Gastroesophageal sphincter (tissue), 4 donors: Measurements from ENCODE around the gene CPNE8. TPM values are rescaled to one million over a fixed set of nuclear protein-coding genes. Genes with fewer than 3 reads are reported as not detected.

Experiments
- ATAC-seq: fragments of 150-250 bp; one replicate; pipeline ENCODE4 v1.9.1; 2016; ENCODE audit warnings: mild to moderate bottlenecking, moderate library complexity
- H3K27ac ChIP-seq, 4 donors: fragments of 200-600 bp; sonication (generic) in 3 of 4; 1 replicate in 3 of 4; 2 replicates in 1 of 4; pipeline ENCODE4 v1.5.1; 2016 to 2019
- H3K27me3 ChIP-seq: fragments of 200-600 bp; sonication (generic); one replicate; pipeline ENCODE4 v1.5.1; 2019
- H3K36me3 ChIP-seq, 2 donors: fragments of 200-600 bp; sonication (generic); one replicate each; pipeline ENCODE4 v1.5.1; 2019; ENCODE audit warnings: control low read depth in 1 of 2
- H3K4me1 ChIP-seq, 3 donors: fragments of 200-600 bp; sonication (generic); 1 replicate in 2 of 3; 2 replicates in 1 of 3; pipeline ENCODE4 v1.5.1; 2016 to 2019; ENCODE audit warnings: control low read depth in 2 of 3
- H3K4me3 ChIP-seq, 2 donors: fragments of 200-600 bp; sonication (generic); one replicate each; pipeline ENCODE4 v1.5.1; 2019; ENCODE audit warnings: mild to moderate bottlenecking in 1 of 2, moderate library complexity in 1 of 2
- H3K9me3 ChIP-seq, 3 donors: fragments of 200-600 bp; sonication (generic); one replicate each; pipeline ENCODE4 v1.5.1; 2017 to 2019; ENCODE audit warnings: control low read depth in 2 of 3
- EP300 ChIP-seq: sonication (generic); formaldehyde crosslinking; IDR thresholded peaks from one replicate; pipeline ENCODE4 v1.6.1; 2017; ENCODE audit warnings: antibody characterized with exemption, mild to moderate bottlenecking
- POLR2A ChIP-seq, 2 donors: fragments of 450-650 bp; IDR thresholded peaks; one replicate each; pipeline ENCODE4 v1.6.1; 2017; ENCODE audit warnings: antibody characterized with exemption in 2 of 2, mild to moderate bottlenecking in 2 of 2, moderate library complexity in 1 of 2
- POLR2AphosphoS5 ChIP-seq: sonication (generic); formaldehyde crosslinking; IDR thresholded peaks from one replicate; pipeline ENCODE4 v1.6.1; 2017; ENCODE audit warnings: antibody characterized with exemption
- WGBS, 2 donors: methylation state at CpG; one replicate each; pipeline ENCODE4 v1.1.5; 2018; ENCODE audit warnings: low coverage in 1 of 2; 5-methylcytosine and 5-hydroxymethylcytosine counted together
- total RNA-seq, 4 donors: library from RNA; depleted of rRNA; stranded (reverse); fragments of >200 nt; gene quantifications; one replicate each; pipeline ENCODE4 v1.1.0, GENCODE V29; 2016
- TF ChIP-seq, protein P1 (sequence below), 4 experiments: fragments of 200-600 bp in 2 of 4; fragments of 450-650 bp in 2 of 4; sonication (generic) in 1 of 4; IDR thresholded peaks; one replicate each; pipeline ENCODE4 v1.5.1; 2017 to 2019; ENCODE audit warnings: antibody characterized with exemption in 4 of 4, mild to moderate bottlenecking in 2 of 4, moderate library complexity in 2 of 4

CPNE8 gene
- total RNA-seq, 4 donors from 2014 or later = 15.5 to 44.2 (median 21.2) TPM

DNA sequence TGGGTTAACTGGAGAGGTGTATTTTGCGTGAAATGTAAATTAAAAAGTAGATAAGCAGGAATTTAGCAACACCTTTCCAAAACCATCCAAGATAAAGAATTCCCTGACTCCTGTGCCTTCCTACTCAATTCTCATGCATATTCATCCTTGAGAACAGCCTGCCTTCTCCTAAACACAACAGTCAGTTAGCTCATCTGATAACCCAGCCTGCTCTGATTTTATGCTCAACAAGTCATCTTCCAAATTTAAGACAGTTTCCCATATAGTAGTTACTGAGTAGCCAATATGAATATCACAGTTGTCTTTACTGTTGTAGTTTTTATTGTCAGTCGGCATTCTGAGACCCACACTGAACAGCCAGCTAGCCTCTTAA is 27.1 kb downstream of the CPNE8 start:
- H3K4me1 ChIP-seq = peaks cover 0 to under 1% (median 0%) of the 10 kb centered on the region in 3 donors
- H3K27me3 ChIP-seq = no peaks in the 10 kb centered on the region
- no peak for ATAC-seq
- peaks cover 0 to 8% (median 0%) of the 10 kb centered on the region in 3 donors for H3K9me3 ChIP-seq
- H3K27ac ChIP-seq = no peak overlapping the region
- no peaks in the 10 kb centered on the region for H3K36me3 ChIP-seq
- TF ChIP-seq POLR2AphosphoS5 (no peak), POLR2A (IDR thresholded peaks at IDR 0.05) (no peak), EP300 (no peak)
- TF ChIP-seq, protein P1, sequence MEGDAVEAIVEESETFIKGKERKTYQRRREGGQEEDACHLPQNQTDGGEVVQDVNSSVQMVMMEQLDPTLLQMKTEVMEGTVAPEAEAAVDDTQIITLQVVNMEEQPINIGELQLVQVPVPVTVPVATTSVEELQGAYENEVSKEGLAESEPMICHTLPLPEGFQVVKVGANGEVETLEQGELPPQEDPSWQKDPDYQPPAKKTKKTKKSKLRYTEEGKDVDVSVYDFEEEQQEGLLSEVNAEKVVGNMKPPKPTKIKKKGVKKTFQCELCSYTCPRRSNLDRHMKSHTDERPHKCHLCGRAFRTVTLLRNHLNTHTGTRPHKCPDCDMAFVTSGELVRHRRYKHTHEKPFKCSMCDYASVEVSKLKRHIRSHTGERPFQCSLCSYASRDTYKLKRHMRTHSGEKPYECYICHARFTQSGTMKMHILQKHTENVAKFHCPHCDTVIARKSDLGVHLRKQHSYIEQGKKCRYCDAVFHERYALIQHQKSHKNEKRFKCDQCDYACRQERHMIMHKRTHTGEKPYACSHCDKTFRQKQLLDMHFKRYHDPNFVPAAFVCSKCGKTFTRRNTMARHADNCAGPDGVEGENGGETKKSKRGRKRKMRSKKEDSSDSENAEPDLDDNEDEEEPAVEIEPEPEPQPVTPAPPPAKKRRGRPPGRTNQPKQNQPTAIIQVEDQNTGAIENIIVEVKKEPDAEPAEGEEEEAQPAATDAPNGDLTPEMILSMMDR (IDR thresholded peaks at IDR 0.05) = no peak
- 95 to 100% methylated on average over 2 of the region's 2 CpGs for WGBS, 2 donors
- H3K4me3 ChIP-seq = no peak overlapping the region

DNA sequence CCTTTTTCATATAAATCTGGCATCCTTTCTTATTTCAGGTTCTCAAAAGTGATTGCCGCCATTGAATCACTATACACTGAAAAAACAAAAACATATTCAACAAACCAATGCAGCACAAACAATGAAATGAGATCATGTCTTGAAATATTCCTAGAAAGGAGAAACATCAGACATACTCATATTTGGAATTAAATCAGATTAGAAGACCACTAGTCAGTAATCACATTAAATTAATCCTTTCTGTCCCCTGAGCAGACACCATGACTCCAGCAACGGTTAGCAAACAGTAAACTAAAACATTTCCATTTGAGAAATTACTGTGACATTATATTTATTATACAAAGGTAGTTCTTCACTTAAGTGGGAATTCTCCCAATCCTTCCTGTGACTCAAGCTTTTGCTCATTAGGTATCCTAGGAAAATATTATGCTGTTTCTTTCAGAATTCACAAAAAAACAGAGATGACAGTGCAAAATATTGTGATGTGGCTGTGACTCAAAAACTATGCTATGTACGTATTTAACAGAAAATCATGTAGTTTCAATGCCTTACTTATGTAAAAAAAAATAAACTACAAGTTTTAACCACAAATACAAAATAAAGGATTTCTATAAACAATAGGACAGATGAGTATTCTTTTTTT is 29.7 kb downstream of the CPNE8 start:
- Histone ChIP-seq H3K27me3 (no peaks in the 10 kb centered on the region), H3K27ac (no peak overlapping the region), H3K4me1 (no peaks in the 10 kb centered on the region), H3K9me3 (no peaks in the 10 kb centered on the region), H3K4me3 (no peak overlapping the region), H3K36me3 (peaks cover 0 to 11% of the 10 kb centered on the region in 2 donors)
- TF ChIP-seq POLR2AphosphoS5 (no peak), EP300 (no peak), POLR2A (IDR thresholded peaks at IDR 0.05) (no peak)
- TF ChIP-seq, protein P1 (IDR thresholded peaks at IDR 0.05) = no peak
- no peak for ATAC-seq
- 56 to 69% methylated on average over 3 of the region's 3 CpGs for WGBS, 2 donors

DNA sequence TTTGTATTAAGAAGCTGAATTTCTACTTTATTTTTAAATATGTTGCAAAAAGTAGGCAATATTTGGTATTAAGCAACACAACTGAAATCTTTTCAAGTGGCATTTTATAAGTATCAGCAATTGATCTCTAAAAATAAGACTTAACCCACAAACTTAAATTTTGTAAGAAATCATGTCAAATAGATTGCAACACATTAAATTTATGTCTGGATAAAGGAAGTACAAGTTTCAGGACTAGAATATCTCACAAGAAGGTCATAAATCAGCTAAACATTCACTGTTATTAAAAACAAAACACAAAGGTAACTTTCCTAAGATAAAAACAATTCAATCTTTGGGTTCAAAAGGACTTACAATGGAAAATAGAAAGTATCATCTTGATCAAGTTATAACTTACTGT is 32.8 kb downstream of the CPNE8 start:
- ATAC-seq = no peak
- H3K4me3 ChIP-seq = no peak overlapping the region
- no peak for TF ChIP-seq POLR2A (IDR thresholded peaks at IDR 0.05)
- TF ChIP-seq, protein P1 (IDR thresholded peaks at IDR 0.05) = no peak
- TF ChIP-seq EP300 = no peak
- no peak for TF ChIP-seq POLR2AphosphoS5
- H3K36me3 ChIP-seq = peaks cover 0 to 11% of the 10 kb centered on the region in 2 donors
- no peak overlapping the region for H3K27ac ChIP-seq
- no peaks in the 10 kb centered on the region for H3K4me1 ChIP-seq
- H3K9me3 ChIP-seq = no peaks in the 10 kb centered on the region
- H3K27me3 ChIP-seq = no peaks in the 10 kb centered on the region

DNA sequence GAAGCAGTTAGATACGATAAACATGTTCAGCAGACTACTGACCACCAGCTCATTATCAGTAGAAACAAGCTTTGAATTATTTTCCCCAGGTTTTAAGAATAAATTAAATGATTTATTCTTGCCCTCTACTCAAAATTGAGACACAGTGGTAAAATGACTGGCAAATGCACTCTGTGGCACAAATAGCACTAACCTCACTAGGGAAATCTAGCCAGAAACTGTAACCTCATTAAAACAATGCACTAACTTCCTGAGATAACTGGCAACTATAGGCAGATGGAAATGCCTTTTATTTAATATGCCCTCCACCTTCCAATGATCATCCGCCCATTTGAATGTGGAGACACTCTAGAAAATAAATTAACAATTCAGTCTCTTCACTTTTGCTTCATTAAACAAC is 33.2 kb downstream of the CPNE8 start:
- H3K27ac ChIP-seq = no peak overlapping the region
- ATAC-seq = no peak
- no peaks in the 10 kb centered on the region for H3K27me3 ChIP-seq
- no peak for TF ChIP-seq EP300
- no peak for TF ChIP-seq POLR2AphosphoS5
- TF ChIP-seq POLR2A (IDR thresholded peaks at IDR 0.05) = no peak
- TF ChIP-seq, protein P1 (IDR thresholded peaks at IDR 0.05) = no peak
- H3K9me3 ChIP-seq = no peaks in the 10 kb centered on the region
- 74 to 89% methylated on average over 2 of the region's 2 CpGs for WGBS, 2 donors
- peaks cover 0 to 11% of the 10 kb centered on the region in 2 donors for H3K36me3 ChIP-seq
- H3K4me1 ChIP-seq = no peaks in the 10 kb centered on the region
- no peak overlapping the region for H3K4me3 ChIP-seq

DNA sequence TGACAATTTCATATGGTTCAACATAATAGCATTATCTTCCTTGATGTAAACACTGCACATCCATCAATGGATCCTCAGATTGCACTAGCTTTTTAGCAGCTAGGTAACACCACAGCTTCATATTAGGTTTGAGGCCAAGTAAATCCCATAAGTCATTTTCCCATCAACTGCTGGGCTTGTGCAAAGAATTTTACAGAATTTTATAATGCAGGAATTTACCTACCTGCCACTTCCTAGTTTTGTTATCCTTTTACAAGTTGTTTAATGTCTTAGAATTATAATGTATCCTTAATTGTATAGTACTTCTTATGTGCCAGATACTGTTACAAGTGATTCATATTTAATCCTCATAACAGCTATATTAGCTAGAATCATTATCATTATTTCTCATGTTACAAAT is 36.4 kb downstream of the CPNE8 start:
- peaks cover 0 to 11% of the 10 kb centered on the region in 2 donors for H3K36me3 ChIP-seq
- H3K4me3 ChIP-seq = no peak overlapping the region
- no peak for ATAC-seq
- no peaks in the 10 kb centered on the region for H3K4me1 ChIP-seq
- no peak overlapping the region for H3K27ac ChIP-seq
- TF ChIP-seq, protein P1 (IDR thresholded peaks at IDR 0.05) = no peak
- TF ChIP-seq EP300 (no peak), POLR2A (IDR thresholded peaks at IDR 0.05) (no peak), POLR2AphosphoS5 (no peak)
- no peaks in the 10 kb centered on the region for H3K27me3 ChIP-seq
- no peaks in the 10 kb centered on the region for H3K9me3 ChIP-seq
